Panc1 (cell line): Measurements from ENCODE around the gene ARHGAP25. TPM values are rescaled to one million over a fixed set of nuclear protein-coding genes. Genes with fewer than 3 reads are reported as not detected.
A peak's percentile ranks its signal among the peaks of the same experiment; 100 is the strongest.

Experiments
- ATAC-seq: fragments of 200-7000 bp; cut with Tn5 transposase; 2 replicates; pipeline ENCODE4 v1.9.1; 2020; ENCODE audit warnings: mild to moderate bottlenecking, moderate library complexity
- BruUV-seq: library from RNA; stranded (reverse); fragments of 400-500 nt; replicated peaks from 2 replicates; lab custom pipeline; 2021; lab: Mats Ljungman, UMichigan
- CTCF ChIA-PET: fragments of 300-600 bp; sonication (Branson Sonifier 250); formaldehyde crosslinking; loops from one replicate; lab custom pipeline; 2022; ENCODE audit warnings: antibody characterized with exemption; lab: Charles Lee
- POLR2A ChIA-PET: fragments of 300-600 bp; sonication (Branson Sonifier 250); formaldehyde crosslinking; loops from one replicate; lab custom pipeline; 2022; ENCODE audit warnings: antibody characterized with exemption; lab: Charles Lee
- DNase-seq: peaks from one replicate; pipeline ENCODE4 v3.0.0-alpha.2; 2010; ENCODE audit warnings: low read depth, low spot score
- H3K27ac ChIP-seq: 2 replicates; pipeline ENCODE4 v1.5.1; 2011; ENCODE audit warnings: mild to moderate bottlenecking, low read length, inconsistent platforms
- H3K27me3 ChIP-seq: fragments of 200-500 bp; sonication (Bioruptor generic); 2 replicates; pipeline ENCODE4 v1.6.0; 2014; ENCODE audit warnings: low read length, inconsistent platforms; ENCODE audit not compliant: control insufficient read depth, insufficient read depth
- H3K36me3 ChIP-seq: fragments of 200-500 bp; sonication (Bioruptor generic); 2 replicates; pipeline ENCODE4 v1.5.1; 2014; ENCODE audit warnings: inconsistent platforms, mild to moderate bottlenecking, low read length, moderate library complexity; ENCODE audit not compliant: control insufficient read depth, insufficient read depth
- H3K4me1 ChIP-seq: 2 replicates; pipeline ENCODE4 v1.5.1; 2011; ENCODE audit warnings: inconsistent platforms, mild to moderate bottlenecking, low read length, moderate library complexity; ENCODE audit not compliant: control insufficient read depth, insufficient read depth
- H3K4me3 ChIP-seq, 2 experiments: 2 replicates each; pipeline ENCODE4 v1.5.1; 2011 to 2012; ENCODE audit warnings: low read depth in 2 of 2, low read length in 2 of 2, mild to moderate bottlenecking in 2 of 2, inconsistent platforms in 1 of 2, moderate library complexity in 1 of 2
- H3K9me3 ChIP-seq: fragments of 200-500 bp; sonication (Bioruptor generic); 2 replicates; pipeline ENCODE4 v1.5.1; 2014; ENCODE audit warnings: low read depth, mild to moderate bottlenecking, inconsistent platforms, low read length, moderate library complexity; ENCODE audit not compliant: control insufficient read depth, insufficient read depth
- CTCF ChIP-seq: fragments of 450-650 bp; IDR thresholded peaks from 2 replicates; pipeline ENCODE4 v1.5.1; 2017; ENCODE audit warnings: mild to moderate bottlenecking
- POLR2AphosphoS5 ChIP-seq: IDR thresholded peaks from 2 replicates; pipeline ENCODE4 v1.6.1; 2012; ENCODE audit warnings: mild to moderate bottlenecking, low read depth, low read length, moderate library complexity
- REST ChIP-seq, 2 experiments: IDR thresholded peaks; 2 replicates each; pipeline ENCODE4 v1.6.1; 2011 to 2012; ENCODE audit warnings: low read depth in 2 of 2, control low read depth in 1 of 2, low read length in 1 of 2, mild to moderate bottlenecking in 1 of 2, moderate library complexity in 1 of 2; ENCODE audit not compliant: insufficient read depth in 1 of 2
- SIN3A ChIP-seq: IDR thresholded peaks from 2 replicates; pipeline ENCODE4 v1.6.1; 2012; ENCODE audit warnings: low read depth, mild to moderate bottlenecking, low read length, moderate library complexity, borderline replicate concordance; ENCODE audit not compliant: insufficient read depth
- TCF7L2 ChIP-seq: IDR thresholded peaks from 2 replicates; pipeline ENCODE4 v1.6.1; 2011; ENCODE audit warnings: mild to moderate bottlenecking, low read depth, low read length, inconsistent platforms
- in situ Hi-C: cut with HindIII; loops from 2 replicates; pipeline ENCODE4 v1.10.0; 2016; ENCODE audit warnings: low sequenced_read_pairs, low pct_unique_long_range_greater_than_20kb
- intact Hi-C: fragments of 100-400 bp; cut with micrococcal nuclease; formaldehyde crosslinking; loops from one replicate; pipeline ENCODE4 v1.10.0; 2022; ENCODE audit not compliant: unreplicated experiment
- total RNA-seq: library from RNA; stranded (reverse); gene quantifications from one replicate; pipeline ENCODE4 v1.2.1, GENCODE V29; 2021; ENCODE audit not compliant: unreplicated experiment

The ARHGAP25 gene
- total RNA-seq, 1 experiment from 2014 or later, result 0.49 TPM

- in situ Hi-C loops (no loop called here), intact Hi-C loops (loop anchor here (1.0 to 10.0 kb wide), 3 partner anchors 84 to 175 kb away; no protein-coding TSS in a partner anchor)
- Histone ChIP-seq H3K4me3 (no peak overlapping the region), H3K27me3 (no peaks in the 10 kb centered on the region), H3K27ac (no peak overlapping the region), H3K4me1 (no peaks in the 10 kb centered on the region), H3K9me3 (no peaks in the 10 kb centered on the region), H3K36me3 (no peaks in the 10 kb centered on the region)
- no peak for TF ChIP-seq SIN3A
- no peak for TF ChIP-seq TCF7L2
- TF ChIP-seq REST (IDR thresholded peaks at IDR 0.05; ENCODE audit: insufficient read depth in 1 of 2, low read depth in 2 of 2, low read length in 1 of 2), result no peak
- TF ChIP-seq POLR2AphosphoS5, result no peak
- TF ChIP-seq CTCF, result no peak
- BruUV-seq, result no TSS peak
- POLR2A ChIA-PET, result no interaction called here
- no peak for ATAC-seq
- no peak for DNase-seq
- CTCF ChIA-PET, result interaction anchor here (0.6 to 1.4 kb wide), 4 partner anchors 33 to 174 kb away, joined by 3 to 7 read pairs (median 5); no protein-coding TSS in a partner anchor
Observed at GRCh38 chr2:68750592-68751396, 16.2 kb downstream of the ARHGAP25 start.

- ATAC-seq (peak; percentile 99), DNase-seq (peak; percentile 74)
- Histone ChIP-seq H3K4me1 (no peaks in the 10 kb centered on the region), H3K27ac (no peak overlapping the region), H3K27me3 (no peaks in the 10 kb centered on the region), H3K36me3 (no peaks in the 10 kb centered on the region), H3K4me3 (no peak overlapping the region), H3K9me3 (no peaks in the 10 kb centered on the region)
- ChIA-PET CTCF (interaction anchor here (0.6 to 1.7 kb wide), 6 partner anchors 34 to 888 kb away, joined by 4 to 8 read pairs (median 5); no protein-coding TSS in a partner anchor), POLR2A (no interaction called here)
- no TSS peak for BruUV-seq
- intact Hi-C loops (loop anchor here (1.0 to 10.0 kb wide), 3 partner anchors 83 to 174 kb away; no protein-coding TSS in a partner anchor), in situ Hi-C loops (no loop called here)
- TF ChIP-seq REST (IDR thresholded peaks at IDR 0.05; ENCODE audit: insufficient read depth in 1 of 2, low read depth in 2 of 2, low read length in 1 of 2), result no peak
- peak; percentile 93 for TF ChIP-seq CTCF
- TF ChIP-seq SIN3A, result no peak
- no peak for TF ChIP-seq POLR2AphosphoS5
- no peak for TF ChIP-seq TCF7L2
Observed at GRCh38 chr2:68751397-68752339, 17.1 kb downstream of the ARHGAP25 start.
